Stomach (tissue), 9 donors: ENCODE data around the gene PTPN14. TPM values are rescaled to one million over a fixed set of nuclear protein-coding genes. Genes with fewer than 3 reads are reported as not detected.

ENCODE experiments used
- DNase-seq, 2 donors: peaks; one replicate each; pipeline versions ENCODE4 v3.0.0 to v3.0.0-alpha.2; 2013 to 2019
- H3K27ac ChIP-seq, 5 donors: fragments of 200-600 bp in 4 of 5; sonication (generic) in 4 of 5; one replicate each; pipeline ENCODE4 v1.5.1; 2013 to 2019; ENCODE audit warnings: mild to moderate bottlenecking in 1 of 5, moderate library complexity in 1 of 5
- H3K27me3 ChIP-seq, 3 donors: fragments of 200-600 bp; sonication (generic); one replicate each; pipeline ENCODE4 v1.5.1; 2017 to 2019; ENCODE audit warnings: mixed run types in 1 of 3
- H3K36me3 ChIP-seq, 4 donors: fragments of 200-600 bp; sonication (generic); 1 replicate in 3 of 4; 2 replicates in 1 of 4; pipeline ENCODE4 v1.5.1; 2016 to 2019
- H3K4me1 ChIP-seq, 4 donors: fragments of 200-600 bp; sonication (generic); one replicate each; pipeline ENCODE4 v1.5.1; 2016 to 2019
- H3K4me3 ChIP-seq, 4 donors: fragments of 200-600 bp; sonication (generic) in 3 of 4; one replicate each; pipeline ENCODE4 v1.5.1; 2016 to 2019; ENCODE audit warnings: mild to moderate bottlenecking in 1 of 4
- H3K9me3 ChIP-seq, 4 donors: fragments of 200-600 bp; sonication (generic); one replicate each; pipeline ENCODE4 v1.5.1; 2016 to 2019
- CTCF ChIP-seq, 7 experiments: fragments of 450-650 bp in 4 of 7; fragments of 200-600 bp in 3 of 7; sonication (generic) in 3 of 7; IDR thresholded peaks; one replicate each; pipeline ENCODE4 v1.5.1; 2016 to 2019; ENCODE audit warnings: antibody characterized with exemption in 7 of 7, control low read depth in 2 of 7, mild to moderate bottlenecking in 1 of 7
- EP300 ChIP-seq: sonication (generic); formaldehyde crosslinking; IDR thresholded peaks from one replicate; pipeline ENCODE4 v1.6.1; 2017; ENCODE audit warnings: antibody characterized with exemption
- POLR2A ChIP-seq, 4 donors: fragments of 450-650 bp; IDR thresholded peaks; one replicate each; pipeline ENCODE4 v1.6.1; 2016; ENCODE audit warnings: antibody characterized with exemption in 4 of 4, control low read depth in 2 of 4, mild to moderate bottlenecking in 1 of 4, moderate library complexity in 1 of 4
- POLR2AphosphoS5 ChIP-seq, 3 donors: sonication (generic); formaldehyde crosslinking; IDR thresholded peaks; one replicate each; pipeline ENCODE4 v1.6.1; 2016; ENCODE audit warnings: antibody characterized with exemption in 3 of 3
- WGBS, 5 donors: extraction: QIAGEN DNeasy Blood & Tissue Kit in 3 of 5; methylation state at CpG; one replicate each; pipeline versions ENCODE4 v1.1.5 to v1.1.7; 2013 to 2018; 5-methylcytosine and 5-hydroxymethylcytosine counted together
- intact Hi-C: fragments of 100-400 bp; cut with DNase I; formaldehyde crosslinking; loops from one replicate; pipeline ENCODE4 v1.15.1; 2023; ENCODE audit warnings: low total_unique reads
- polyA plus RNA-seq, 3 donors: library from polyadenylated mRNA; stranded (reverse); fragments of 200-250 nt; gene quantifications; one replicate each; pipeline ENCODE4 v1.2.3, GENCODE V29; 2013
- total RNA-seq, 5 donors: library from RNA; depleted of rRNA; stranded (reverse); fragments of >200 nt; gene quantifications; one replicate each; pipeline versions ENCODE4 v1.1.0 to v1.2.3, GENCODE V29; 2014 to 2016
- donor health status: healthy with polysubstance abuse.
- donor health status: Bipolar disorder and iron deficiency.
- donor health status: healthy.

PTPN14 gene
- total and polyA plus RNA-seq, 8 donors = 1.7 to 44.6 (median 9.8) TPM

- H3K4me3 ChIP-seq = no peak overlapping the region
- H3K4me1 ChIP-seq = peaks cover 8 to 51% (median 22%) of the 10 kb centered on the region in 4 donors
- TF ChIP-seq CTCF (IDR thresholded peaks at IDR 0.05) (no peak), POLR2A (IDR thresholded peaks at IDR 0.05) (no peak), EP300 (no peak), POLR2AphosphoS5 (IDR thresholded peaks at IDR 0.05) (no peak)
- WGBS, 5 donors = 82 to 87% (median 85%) methylated on average over 28 to 30 of the region's 30 CpGs
- peaks cover 0 to 5% (median 0%) of the 10 kb centered on the region in 4 donors for H3K36me3 ChIP-seq
- H3K9me3 ChIP-seq = no peaks in the 10 kb centered on the region
- no peak for DNase-seq
- no peaks in the 10 kb centered on the region for H3K27me3 ChIP-seq
- H3K27ac ChIP-seq = no peak overlapping the region
- intact Hi-C loops = no loop called here
These were observed 86.7 kb downstream of the PTPN14 start for GRCh38 chr1:214464445-214465287.

GRCh38 chr1:214463596-214463995 lies 87.8 kb downstream of the PTPN14 start:
- WGBS, 5 donors = 50 to 70% (median 59%) methylated on average over 2 of the region's 2 CpGs
- TF ChIP-seq EP300 = no peak
- TF ChIP-seq POLR2A (IDR thresholded peaks at IDR 0.05) = no peak
- no peak for TF ChIP-seq CTCF (IDR thresholded peaks at IDR 0.05)
- TF ChIP-seq POLR2AphosphoS5 (IDR thresholded peaks at IDR 0.05) = no peak
- intact Hi-C loops = no loop called here
- peaks cover 0 to 5% (median 0%) of the 10 kb centered on the region in 4 donors for H3K36me3 ChIP-seq
- no peak overlapping the region for H3K4me3 ChIP-seq
- H3K9me3 ChIP-seq = no peaks in the 10 kb centered on the region
- peaks cover 8 to 44% (median 22%) of the 10 kb centered on the region in 4 donors for H3K4me1 ChIP-seq
- no peak for DNase-seq
- H3K27me3 ChIP-seq = no peaks in the 10 kb centered on the region
- no peak overlapping the region for H3K27ac ChIP-seq

GRCh38 chr1:214462882-214463281 lies 88.5 kb downstream of the PTPN14 start:
- 94 to 98% (median 97%) methylated on average over 2 of the region's 2 CpGs for WGBS, 5 donors
- Histone ChIP-seq H3K4me3 (no peak overlapping the region), H3K9me3 (no peaks in the 10 kb centered on the region), H3K27me3 (no peaks in the 10 kb centered on the region), H3K36me3 (peaks cover 0 to 5% (median 0%) of the 10 kb centered on the region in 4 donors), H3K4me1 (peaks cover 8 to 37% (median 20%) of the 10 kb centered on the region in 4 donors), H3K27ac (no peak overlapping the region)
- no peak for DNase-seq
- intact Hi-C loops = no loop called here
- TF ChIP-seq CTCF (IDR thresholded peaks at IDR 0.05) = no peak
- TF ChIP-seq EP300 = no peak
- TF ChIP-seq POLR2AphosphoS5 (IDR thresholded peaks at IDR 0.05) = no peak
- TF ChIP-seq POLR2A (IDR thresholded peaks at IDR 0.05) = no peak

GRCh38 chr1:214461305-214461704 lies 90.1 kb downstream of the PTPN14 start:
- no peak for DNase-seq
- Histone ChIP-seq H3K27ac (no peak overlapping the region), H3K27me3 (no peaks in the 10 kb centered on the region), H3K9me3 (no peaks in the 10 kb centered on the region), H3K36me3 (peaks cover 0 to 5% (median 0%) of the 10 kb centered on the region in 4 donors), H3K4me1 (peaks cover under 1 to 21% (median 10%) of the 10 kb centered on the region in 4 donors), H3K4me3 (no peak overlapping the region)
- 92 to 97% (median 94%) methylated on average over 4 of the region's 4 CpGs for WGBS, 5 donors
- TF ChIP-seq POLR2AphosphoS5 (IDR thresholded peaks at IDR 0.05) (no peak), POLR2A (IDR thresholded peaks at IDR 0.05) (no peak), CTCF (IDR thresholded peaks at IDR 0.05) (no peak), EP300 (no peak)
- intact Hi-C loops = no loop called here
